ENCODE data around the gene ALDOA.
"Not testable (repeated sequence)": the region's sequence is repeated elsewhere in the genome, so short reads cannot be mapped to it uniquely, and the experiment has no call there.

ALDOA gene

DNA sequence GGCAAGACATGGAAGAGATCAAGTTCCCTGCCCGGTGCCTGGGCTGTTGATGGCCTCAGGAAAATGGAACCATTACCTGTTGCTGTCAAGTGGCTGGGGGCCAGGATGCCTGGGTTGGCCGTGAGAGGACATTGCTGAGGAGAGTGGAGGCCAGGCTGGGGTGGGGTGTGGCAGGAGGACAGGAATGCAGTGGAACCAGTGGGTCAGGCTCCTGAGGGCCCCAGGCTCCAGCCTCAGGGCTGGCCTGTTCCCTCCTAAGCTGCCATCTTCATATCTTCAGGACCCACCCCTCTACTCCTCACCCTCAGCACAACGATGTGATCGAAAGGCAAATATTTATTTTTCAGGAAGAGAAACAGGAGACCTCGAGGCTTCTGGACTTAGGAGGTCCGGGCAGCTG, 38.9 kb downstream of the ALDOA start:
- no peak overlapping the region for H3K27ac Mint-ChIP-seq
- H3K4me3 Mint-ChIP-seq, result no peak overlapping the region
- no peaks in the 10 kb centered on the region for H3K9me3 Mint-ChIP-seq
- H3K36me3 Mint-ChIP-seq (ENCODE audit: low read depth), result peaks cover 11% of the 10 kb centered on the region
- no peaks in the 10 kb centered on the region for H3K27me3 Mint-ChIP-seq
- H3K4me1 Mint-ChIP-seq (ENCODE audit: low read depth), result no peaks in the 10 kb centered on the region

DNA sequence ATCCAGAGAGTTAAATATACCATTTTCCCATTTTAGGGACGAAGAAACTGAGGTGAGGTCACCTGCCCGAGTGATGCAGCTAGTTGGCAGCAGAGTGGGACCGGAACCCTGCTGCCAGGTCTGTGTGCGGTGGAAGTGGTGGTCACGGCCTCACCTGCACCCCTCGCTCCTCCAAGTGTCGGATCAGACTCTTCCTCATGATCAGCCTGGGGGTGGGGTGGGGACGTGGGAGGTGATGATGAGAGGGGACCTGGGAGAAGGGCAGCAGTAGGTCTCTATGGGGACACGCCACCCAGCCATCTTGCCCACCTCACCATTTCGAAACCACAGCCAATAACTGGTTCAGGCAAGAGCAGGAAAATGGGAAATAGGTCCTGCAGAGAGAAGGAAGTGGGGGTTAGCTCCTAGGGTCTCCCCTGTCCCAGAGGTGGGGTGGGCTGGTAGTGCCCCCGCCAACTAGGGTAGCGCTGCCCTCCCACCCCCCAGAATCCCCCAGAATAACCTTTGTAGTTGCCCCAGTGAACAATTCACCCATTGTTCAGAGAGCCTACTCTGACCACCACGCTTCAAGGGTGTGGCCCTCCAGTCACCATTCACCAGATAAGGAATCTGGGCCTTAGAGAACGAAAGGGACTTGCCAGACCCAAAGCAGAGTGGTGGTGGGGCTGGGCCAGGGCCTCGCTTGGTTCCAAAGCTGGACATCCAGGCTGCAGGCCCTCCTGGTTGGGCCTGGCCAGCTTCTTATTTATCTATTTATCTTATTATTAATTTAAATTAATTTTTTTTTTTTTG, 42.7 kb downstream of the ALDOA start:
- Mint-ChIP-seq H3K4me1 (ENCODE audit: low read depth) (no peaks in the 10 kb centered on the region), H3K36me3 (ENCODE audit: low read depth) (peaks cover 17% of the 10 kb centered on the region), H3K27ac (no peak overlapping the region), H3K27me3 (no peaks in the 10 kb centered on the region), H3K4me3 (no peak overlapping the region), H3K9me3 (no peaks in the 10 kb centered on the region)

DNA sequence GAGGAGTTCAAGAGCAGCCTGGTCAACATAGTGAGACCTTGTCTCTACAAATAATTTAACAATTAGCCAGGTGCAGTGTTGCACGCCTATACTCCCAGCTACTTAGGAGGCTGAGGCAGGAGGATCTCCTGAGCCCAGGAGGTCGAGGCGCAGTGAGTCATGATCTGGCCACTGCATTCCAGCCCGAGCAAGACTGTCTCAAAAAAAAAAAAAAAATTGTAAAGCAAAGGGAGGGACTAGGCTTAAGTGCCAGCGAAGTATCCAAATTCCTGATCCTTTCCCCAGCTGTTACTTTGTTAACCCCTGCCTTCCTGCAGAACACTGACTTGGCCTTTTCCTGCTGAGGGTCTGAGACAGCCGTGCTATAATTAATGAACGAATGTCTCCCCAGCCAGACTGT, 45.1 kb downstream of the ALDOA start:
- peaks cover 6% of the 10 kb centered on the region for H3K36me3 Mint-ChIP-seq (ENCODE audit: low read depth)
- no peak overlapping the region for H3K4me3 Mint-ChIP-seq
- H3K27me3 Mint-ChIP-seq, result no peaks in the 10 kb centered on the region
- peaks cover 5% of the 10 kb centered on the region for H3K4me1 Mint-ChIP-seq (ENCODE audit: low read depth)
- H3K27ac Mint-ChIP-seq, result no peak overlapping the region
- H3K9me3 Mint-ChIP-seq, result no peaks in the 10 kb centered on the region

DNA sequence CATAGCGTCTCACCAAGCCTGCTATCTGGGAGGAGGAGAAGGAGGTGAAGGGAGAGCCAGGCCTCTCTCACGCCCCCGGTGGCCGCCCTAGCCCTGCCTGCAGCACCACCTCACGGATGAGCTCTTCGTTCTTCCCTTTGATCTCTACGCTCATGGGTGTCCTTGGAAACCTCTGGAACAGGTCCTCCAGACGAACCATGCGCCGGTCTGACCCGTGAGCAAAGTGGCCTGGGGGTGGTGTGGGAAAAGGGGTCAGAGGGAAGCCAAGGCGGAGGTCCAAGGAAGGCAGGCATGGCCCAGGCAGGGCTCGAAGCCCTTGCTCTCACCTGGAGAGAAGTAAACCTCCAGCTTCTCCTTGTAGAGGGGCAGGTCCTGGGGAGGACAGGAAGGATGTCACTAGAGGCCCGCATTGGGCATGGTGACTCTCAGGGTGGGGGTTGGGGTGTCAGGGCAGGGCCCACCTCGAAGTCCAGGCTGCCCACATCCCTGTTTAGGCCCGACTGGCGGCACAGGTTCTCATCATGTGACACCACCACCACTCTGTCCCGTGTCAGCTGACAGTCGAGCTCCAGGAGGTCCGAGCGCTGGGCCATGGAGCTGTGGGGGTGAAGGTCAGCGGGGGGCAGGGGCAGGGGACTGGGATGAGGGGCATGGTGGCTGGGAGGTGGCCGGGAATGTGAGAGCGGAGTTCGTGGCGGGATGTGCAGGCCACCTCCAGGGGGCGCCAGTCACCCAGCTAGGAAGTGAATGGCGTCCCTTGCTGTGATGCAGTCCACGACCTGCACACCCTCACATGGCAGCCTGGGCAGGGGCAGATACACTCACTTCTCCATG, 46.9 kb downstream of the ALDOA start:
- Mint-ChIP-seq H3K4me3 (no peak overlapping the region), H3K27ac (no peak overlapping the region), H3K9me3 (no peaks in the 10 kb centered on the region), H3K27me3 (no peaks in the 10 kb centered on the region), H3K36me3 (ENCODE audit: low read depth) (peaks cover 6% of the 10 kb centered on the region), H3K4me1 (ENCODE audit: low read depth) (peaks cover 5% of the 10 kb centered on the region)

DNA sequence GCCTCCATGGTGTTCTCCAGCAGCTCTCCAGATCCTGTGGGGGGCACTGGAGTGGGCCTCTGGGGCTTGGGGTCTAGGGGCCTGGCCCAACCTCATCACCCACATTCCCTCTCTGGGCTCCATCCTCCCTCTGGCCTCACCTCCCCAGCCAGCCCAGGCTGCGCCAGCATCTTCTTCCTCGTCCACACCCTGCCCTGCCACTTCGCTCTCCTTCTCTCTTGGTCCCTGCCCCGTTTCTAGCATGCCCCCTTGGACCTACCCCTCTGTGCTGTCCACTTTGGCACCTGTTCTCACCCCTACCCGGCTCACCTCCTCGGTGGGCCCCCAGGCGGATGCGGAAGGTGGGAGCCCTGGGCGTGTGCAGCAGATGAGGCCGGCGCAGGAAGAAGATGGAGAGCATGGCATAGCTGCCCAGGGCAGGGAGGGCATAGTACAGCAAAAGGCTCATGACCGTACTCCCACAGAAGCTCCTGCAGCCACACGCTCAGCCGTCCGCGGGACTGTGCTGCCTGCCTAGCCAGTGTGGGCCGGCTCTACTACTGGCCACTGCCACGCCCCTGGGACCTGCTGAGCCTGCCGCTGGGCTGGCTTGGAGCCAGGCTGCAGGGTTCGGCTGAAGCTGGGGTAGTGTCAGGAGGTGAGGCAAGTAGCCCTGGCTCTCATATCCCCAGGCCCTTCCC, 47.6 kb downstream of the ALDOA start, which contains the start of gene GDPD3:
TSS of gene GDPD3 (minus strand) at position 507 of the 680 bp plus-strand sequence. CDS start at position 448, 59 bp downstream.
- peak within 1 kb of the TSS; percentile 2 for H3K27ac Mint-ChIP-seq

DNA sequence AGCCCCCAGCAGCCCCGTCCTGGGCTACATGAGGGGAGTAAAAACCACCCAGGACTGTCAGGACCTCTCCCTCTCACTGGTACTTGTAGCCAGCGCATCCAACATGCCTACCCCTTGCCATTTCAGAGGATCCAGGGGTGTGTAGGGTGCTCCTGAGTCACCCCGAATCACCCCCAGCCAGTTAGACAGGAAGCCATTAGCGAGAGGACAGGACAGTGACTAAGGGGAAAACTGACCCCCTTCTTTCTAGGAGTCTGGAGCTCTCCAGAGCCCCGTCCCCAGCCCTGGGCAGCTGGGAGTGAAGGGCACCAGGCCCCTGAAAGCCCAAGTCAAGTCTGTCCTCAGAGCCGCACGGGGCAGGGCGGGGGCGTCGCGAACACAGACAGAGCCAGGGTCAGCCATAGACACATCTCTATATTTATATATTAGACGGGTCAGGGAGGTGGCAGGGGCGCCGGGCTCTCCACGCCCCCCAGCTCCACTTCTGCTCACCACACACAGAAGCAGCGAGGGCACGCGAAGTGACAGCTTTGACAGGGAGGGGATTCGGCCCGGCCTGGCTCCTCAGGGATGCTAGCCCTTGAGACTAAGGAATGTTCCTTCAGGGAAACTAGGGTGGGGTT, 48.3 kb downstream of the ALDOA start:
- Mint-ChIP-seq H3K36me3 (ENCODE audit: low read depth) (peaks cover 6% of the 10 kb centered on the region), H3K9me3 (no peaks in the 10 kb centered on the region), H3K4me3 (no peak overlapping the region), H3K27ac (peak overlapping the region; percentile 2), H3K27me3 (no peaks in the 10 kb centered on the region), H3K4me1 (ENCODE audit: low read depth) (peaks cover 5% of the 10 kb centered on the region)

More for the DNA sequence above, 47.6 kb downstream of the ALDOA start, which contains the start of gene GDPD3:
- no peaks in the 10 kb centered on the region for H3K27me3 Mint-ChIP-seq
- H3K4me1 Mint-ChIP-seq (ENCODE audit: low read depth), result peaks cover 5% of the 10 kb centered on the region
- no peaks in the 10 kb centered on the region for H3K9me3 Mint-ChIP-seq
- H3K36me3 Mint-ChIP-seq (ENCODE audit: low read depth), result peaks cover 6% of the 10 kb centered on the region
- H3K4me3 Mint-ChIP-seq, result no peak within 1 kb of the TSS

DNA sequence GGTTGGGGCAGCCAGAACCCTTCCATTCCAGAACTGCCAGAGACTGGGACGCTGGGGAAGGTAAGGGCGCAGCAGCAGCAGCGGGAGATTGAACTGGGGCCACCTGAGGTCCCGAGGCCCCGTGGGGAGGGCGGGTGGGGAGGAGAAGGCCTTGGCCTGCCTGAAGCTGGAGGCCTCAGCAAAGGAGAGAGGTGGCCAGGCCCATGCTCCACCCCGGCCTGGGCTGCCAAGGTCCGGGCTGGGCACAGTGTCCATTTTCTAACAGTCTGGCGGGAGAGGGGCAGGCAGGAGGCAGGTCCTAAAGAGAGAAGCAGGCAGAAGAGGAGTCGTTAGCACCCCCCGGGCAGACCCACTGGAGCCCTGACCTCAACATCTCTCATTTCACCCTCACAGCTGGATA, 48.9 kb downstream of the ALDOA start:
- H3K27ac Mint-ChIP-seq, result no peak overlapping the region

DNA sequence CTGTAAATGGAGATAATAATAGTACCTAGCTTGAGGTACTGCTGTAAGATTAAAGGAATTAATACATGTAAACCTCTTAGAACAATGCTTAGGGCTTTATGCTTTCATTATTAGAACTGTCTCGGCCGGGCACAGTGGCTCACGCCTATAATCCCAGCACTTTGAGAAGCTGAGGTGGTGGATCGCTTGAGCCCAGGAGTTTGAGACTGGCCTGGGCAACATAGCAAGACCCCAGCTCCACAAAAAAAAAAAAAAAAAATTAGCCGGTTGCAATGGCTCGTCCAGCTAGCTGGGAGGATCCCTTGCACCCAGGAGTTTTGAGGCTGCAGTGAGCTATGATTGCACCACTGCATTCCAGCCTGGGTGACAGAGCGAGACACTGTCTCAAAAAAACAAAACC, 49.3 kb downstream of the ALDOA start:
- H3K27ac Mint-ChIP-seq; H3K36me3 Mint-ChIP-seq (ENCODE audit: low read depth); H3K27me3 Mint-ChIP-seq; H3K4me1 Mint-ChIP-seq (ENCODE audit: low read depth); H3K4me3 Mint-ChIP-seq; H3K9me3 Mint-ChIP-seq: not testable (repeated sequence)

More for the DNA sequence above, 48.9 kb downstream of the ALDOA start:
- H3K9me3 Mint-ChIP-seq, result no peaks in the 10 kb centered on the region
- no peaks in the 10 kb centered on the region for H3K27me3 Mint-ChIP-seq
- H3K36me3 Mint-ChIP-seq (ENCODE audit: low read depth), result peaks cover 6% of the 10 kb centered on the region
- H3K4me1 Mint-ChIP-seq (ENCODE audit: low read depth), result peaks cover 5% of the 10 kb centered on the region
- H3K4me3 Mint-ChIP-seq, result no peak overlapping the region

DNA sequence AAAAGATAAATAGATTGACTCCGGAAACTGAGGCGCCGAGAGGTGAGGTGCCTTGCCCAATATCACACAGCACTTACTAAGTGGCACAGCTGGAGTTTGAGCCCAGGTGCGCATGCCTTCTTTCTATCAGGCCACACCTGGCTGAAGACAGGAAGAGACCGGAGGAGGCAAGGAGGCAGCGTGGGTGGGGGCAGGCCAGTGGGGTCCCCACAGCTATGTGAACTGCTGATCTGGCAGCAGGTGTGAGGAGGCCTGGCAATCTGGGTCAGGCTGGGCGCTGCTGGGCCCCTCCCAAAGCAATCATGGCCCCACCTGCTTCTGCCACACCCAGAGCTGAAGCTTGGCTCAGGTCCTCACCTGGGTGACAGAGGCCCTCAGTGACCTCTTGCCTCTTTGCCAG, 49.7 kb downstream of the ALDOA start:
- Mint-ChIP-seq H3K9me3 (no peaks in the 10 kb centered on the region), H3K27ac (no peak overlapping the region), H3K4me1 (ENCODE audit: low read depth) (peaks cover 8% of the 10 kb centered on the region), H3K36me3 (ENCODE audit: low read depth) (peaks cover 6% of the 10 kb centered on the region), H3K27me3 (no peaks in the 10 kb centered on the region), H3K4me3 (no peak overlapping the region)

DNA sequence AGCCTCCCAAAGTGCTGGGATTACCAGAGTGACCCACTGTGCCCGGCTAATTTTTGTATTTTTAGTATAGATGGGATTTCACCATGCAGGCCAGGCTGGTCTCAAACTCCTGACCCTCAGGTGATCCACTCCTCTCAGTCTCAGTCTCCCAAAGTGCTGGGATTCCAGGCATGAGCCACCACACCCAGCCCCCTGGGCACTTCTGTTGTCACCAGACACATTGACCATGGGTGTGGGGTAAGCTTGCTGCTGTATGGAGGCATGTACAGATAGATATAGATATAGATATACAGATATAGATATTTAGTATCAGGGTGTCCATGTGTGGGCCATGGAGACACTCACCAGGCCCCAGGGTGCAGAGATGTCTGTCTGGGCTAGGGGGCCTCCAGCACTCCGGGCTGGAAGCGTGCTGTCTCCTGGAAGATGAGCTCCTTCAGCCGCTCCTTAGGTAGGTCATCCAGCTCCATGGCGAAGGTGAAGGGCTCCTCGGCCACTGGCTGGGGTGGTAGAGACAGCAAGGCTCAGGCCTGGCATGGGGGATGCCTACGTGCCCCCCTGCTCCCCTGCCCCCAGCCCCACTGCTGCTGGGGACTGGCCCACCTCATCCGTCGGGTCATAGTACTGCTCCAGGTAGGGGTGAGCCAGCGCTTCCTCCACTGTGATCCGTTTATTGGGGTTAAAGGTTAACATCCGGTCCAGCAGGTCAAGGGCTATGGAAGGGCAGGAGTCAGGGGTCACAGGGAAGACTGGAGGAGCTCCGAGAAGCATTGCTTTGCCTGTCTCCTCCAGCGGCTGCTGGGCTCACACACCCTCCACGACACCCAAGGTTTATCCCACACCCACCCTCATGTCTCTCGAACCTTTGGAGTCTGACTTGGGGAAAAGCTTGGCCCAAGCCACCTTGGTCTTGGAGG, 51.0 kb downstream of the ALDOA start:
- H3K36me3 Mint-ChIP-seq (ENCODE audit: low read depth), result no peaks in the 10 kb centered on the region
- H3K9me3 Mint-ChIP-seq, result no peaks in the 10 kb centered on the region
- peaks cover 18% of the 10 kb centered on the region for H3K4me1 Mint-ChIP-seq (ENCODE audit: low read depth)
- no peaks in the 10 kb centered on the region for H3K27me3 Mint-ChIP-seq
- no peak overlapping the region for H3K4me3 Mint-ChIP-seq
- H3K27ac Mint-ChIP-seq, result no peak overlapping the region

DNA sequence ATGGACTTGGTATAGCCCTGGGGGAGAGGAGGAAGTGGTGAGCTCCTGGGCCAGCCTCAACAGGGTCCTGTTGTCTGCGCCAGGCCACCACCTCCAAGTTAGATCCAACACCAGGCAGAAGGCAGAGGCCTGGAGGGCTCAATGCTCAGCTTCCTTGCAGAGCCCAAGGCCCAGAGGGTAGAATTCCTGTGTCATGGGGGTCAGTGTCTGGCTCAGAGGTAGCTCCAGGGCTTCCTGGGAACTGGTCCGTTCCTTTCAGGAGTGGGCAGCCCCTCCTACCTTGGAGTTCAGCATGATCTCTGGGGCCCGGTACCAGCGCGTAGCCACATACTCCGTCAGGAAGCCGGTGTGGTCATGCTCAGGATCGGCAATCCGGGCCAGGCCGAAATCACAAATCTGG, 52.2 kb downstream of the ALDOA start:
- Mint-ChIP-seq H3K36me3 (ENCODE audit: low read depth) (no peaks in the 10 kb centered on the region), H3K4me1 (ENCODE audit: low read depth) (peaks cover 29% of the 10 kb centered on the region), H3K9me3 (no peaks in the 10 kb centered on the region), H3K27me3 (no peaks in the 10 kb centered on the region), H3K4me3 (no peak overlapping the region), H3K27ac (no peak overlapping the region)

DNA sequence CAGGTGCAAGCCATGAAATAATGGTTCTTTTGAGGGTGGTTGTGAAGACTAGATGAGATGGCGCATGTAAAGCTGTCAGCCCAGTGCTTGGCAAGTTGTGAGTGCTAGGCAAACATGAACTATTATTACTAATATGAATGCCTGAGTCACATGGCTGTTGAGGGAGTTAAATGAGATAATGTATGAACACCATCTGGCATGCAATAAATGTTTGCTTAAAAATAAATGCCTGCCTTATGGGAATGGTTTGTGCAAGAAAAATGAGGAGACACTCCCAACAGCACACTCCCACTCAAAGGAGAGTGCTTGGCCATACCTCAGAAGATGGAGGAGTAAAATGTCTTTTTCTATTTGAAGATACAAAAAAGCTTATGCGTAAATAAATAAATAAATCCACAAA, 53.9 kb downstream of the ALDOA start:
- Mint-ChIP-seq H3K4me3 (no peak overlapping the region), H3K27me3 (no peaks in the 10 kb centered on the region), H3K36me3 (ENCODE audit: low read depth) (no peaks in the 10 kb centered on the region), H3K4me1 (ENCODE audit: low read depth) (peaks cover 29% of the 10 kb centered on the region), H3K9me3 (no peaks in the 10 kb centered on the region), H3K27ac (no peak overlapping the region)
